Measurements from ENCODE around the gene TUFT1. TPM values are rescaled to one million over a fixed set of nuclear protein-coding genes. Genes with fewer than 3 reads are reported as not detected.
A peak's percentile ranks its signal among the peaks of the same experiment; 100 is the strongest.

TUFT1 gene
- total RNA-seq, 1 experiment from 2014 or later = 12.3 TPM

- peak overlapping the region; percentile 66 for H2AFZ ChIP-seq (ENCODE audit: low read depth, low read length, poor library complexity, severe bottlenecking)
- TF ChIP-seq EZH2phosphoT487 (IDR thresholded peaks at IDR 0.05; ENCODE audit: borderline replicate concordance) = no peak
- TF ChIP-seq RAD21 (IDR thresholded peaks at IDR 0.05; ENCODE audit: low read depth) = no peak
- no peak for TF ChIP-seq CBX3 (IDR thresholded peaks at IDR 0.05; ENCODE audit: low read depth)
- TF ChIP-seq EZH2 (IDR thresholded peaks at IDR 0.05) = no peak
- TF ChIP-seq POLR2A (IDR thresholded peaks at IDR 0.05; ENCODE audit: borderline replicate concordance, extremely low read depth, insufficient read depth, insufficient read length) = no peak
- TF ChIP-seq ELF1 (IDR thresholded peaks at IDR 0.05; ENCODE audit: borderline replicate concordance, low read depth) = no peak
- TF ChIP-seq JUND (IDR thresholded peaks at IDR 0.05) = no peak
- no peak for TF ChIP-seq YY1 (IDR thresholded peaks at IDR 0.05; ENCODE audit: extremely low read depth, insufficient replicate concordance, low read depth, low read length)
- TF ChIP-seq CEBPB (IDR thresholded peaks at IDR 0.05; ENCODE audit: low read depth) = no peak
- no peak for TF ChIP-seq ZFX (IDR thresholded peaks at IDR 0.05)
- CTCF ChIA-PET = no interaction called here
Measured at GRCh38 chr1:151502035-151502700, 37.9 kb upstream of the TUFT1 start.

More at GRCh38 chr1:151502035-151502700, 37.9 kb upstream of the TUFT1 start:
- no TSS peak for BruUV-seq (replicated peaks)
- H3K27me3 ChIP-seq (ENCODE audit: insufficient read depth, low read length) = no peaks in the 10 kb centered on the region
- RAD21 ChIA-PET (ENCODE audit: low non-redundant PET in 1 of 2, low total read pairs in 2 of 2, uncharacterized antibody in 2 of 2, unreplicated experiment in 2 of 2) = no interaction called here
- no peak overlapping the region for H3K4me3 ChIP-seq (replicated peaks in 1 of 2; ENCODE audit: low read depth in 1 of 2, low read length in 2 of 2)
- no peaks in the 10 kb centered on the region for H4K20me1 ChIP-seq (ENCODE audit: insufficient read depth)
- H3K4me1 ChIP-seq (ENCODE audit: control insufficient read depth in 1 of 2, insufficient read depth in 2 of 2, low read length in 2 of 2) = peaks cover 7 to 28% of the 10 kb centered on the region in 2 experiments
- ATAC-seq (no peak), DNase-seq (ENCODE audit: low read depth, low spot score) (no peak)
- no peaks in the 10 kb centered on the region for H3K36me3 ChIP-seq (ENCODE audit: control insufficient read depth in 1 of 2, insufficient read depth in 2 of 2, low read length in 2 of 2)
- H3K9me2 ChIP-seq (ENCODE audit: insufficient read depth) = no peaks in the 10 kb centered on the region
- H3K79me2 ChIP-seq (ENCODE audit: insufficient read depth, low read length) = no peaks in the 10 kb centered on the region
- POLR2A ChIA-PET = no interaction called here
- H3K27ac ChIP-seq (ENCODE audit: low read depth, low read length) = no peak overlapping the region
- intact Hi-C loops (cut with micrococcal nuclease) = no loop called here
- no peak overlapping the region for H3K9ac ChIP-seq (ENCODE audit: low read length)
- H3K4me2 ChIP-seq (ENCODE audit: low read length) = peak overlapping the region; percentile 25; the same call in 1 of the 2 replicates
- no peaks in the 10 kb centered on the region for H3K9me3 ChIP-seq (ENCODE audit: control insufficient read depth in 1 of 2, insufficient read depth in 1 of 2, low read depth in 1 of 2, low read length in 2 of 2)
